ENCODE data around the gene METTL9.
A peak's percentile ranks its signal among the peaks of the same experiment; 100 is the strongest.
"Not testable (repeated sequence)": the region's sequence is repeated elsewhere in the genome, so short reads cannot be mapped to it uniquely, and the experiment has no call there.

The METTL9 gene

GRCh38 chr16:21599122-21600030, at the start of gene METTL9:
METTL9 (plus strand) TSS chr16:21599577; CDS start chr16:21599734, 157 bp downstream.
- peaks cover 8% of the 10 kb centered on the region for H3K4me1 ChIP-seq (ENCODE audit: insufficient read depth, poor library complexity, severe bottlenecking)
- ATAC-seq (ENCODE audit: low read depth) (peak; percentile 92), DNase-seq (ENCODE audit: low spot score) (peak; percentile 89)
- no peaks in the 10 kb centered on the region for H3K9me3 ChIP-seq (ENCODE audit: severe bottlenecking)
- H3K27me3 ChIP-seq (ENCODE audit: insufficient read depth, poor library complexity, severe bottlenecking): no peaks in the 10 kb centered on the region
- H3K27ac ChIP-seq (ENCODE audit: poor library complexity, severe bottlenecking): peak within 1 kb of the TSS; percentile 76
- H3K4me3 ChIP-seq (ENCODE audit: severe bottlenecking): peak within 1 kb of the TSS; percentile 98
- no peaks in the 10 kb centered on the region for H3K36me3 ChIP-seq (ENCODE audit: low read depth)
- TF ChIP-seq CTCF (IDR thresholded peaks at IDR 0.05; ENCODE audit: poor library complexity, severe bottlenecking): no peak

- not testable (repeated sequence) for H3K27me3 ChIP-seq (ENCODE audit: insufficient read depth, poor library complexity, severe bottlenecking); ATAC-seq (ENCODE audit: low read depth); H3K27ac ChIP-seq (ENCODE audit: poor library complexity, severe bottlenecking); H3K9me3 ChIP-seq (ENCODE audit: severe bottlenecking); H3K4me1 ChIP-seq (ENCODE audit: insufficient read depth, poor library complexity, severe bottlenecking); H3K4me3 ChIP-seq (ENCODE audit: severe bottlenecking); H3K36me3 ChIP-seq (ENCODE audit: low read depth); DNase-seq (ENCODE audit: low spot score)
Measured at GRCh38 chr16:21549975-21550374, 49.4 kb upstream of the METTL9 start.

- H3K4me3 ChIP-seq (ENCODE audit: severe bottlenecking); H3K27ac ChIP-seq (ENCODE audit: poor library complexity, severe bottlenecking); H3K4me1 ChIP-seq (ENCODE audit: insufficient read depth, poor library complexity, severe bottlenecking); ATAC-seq (ENCODE audit: low read depth); H3K27me3 ChIP-seq (ENCODE audit: insufficient read depth, poor library complexity, severe bottlenecking); H3K36me3 ChIP-seq (ENCODE audit: low read depth); DNase-seq (ENCODE audit: low spot score); H3K9me3 ChIP-seq (ENCODE audit: severe bottlenecking): not testable (repeated sequence)
Measured at GRCh38 chr16:21550435-21550834, 48.9 kb upstream of the METTL9 start.

GRCh38 chr16:21551076-21551475, 48.3 kb upstream of the METTL9 start:
- not testable (repeated sequence) for H3K36me3 ChIP-seq (ENCODE audit: low read depth)

GRCh38 chr16:21551600-21551999, 47.8 kb upstream of the METTL9 start:
- DNase-seq (ENCODE audit: low spot score): peak; percentile 33
- H3K27me3 ChIP-seq (ENCODE audit: insufficient read depth, poor library complexity, severe bottlenecking); H3K4me1 ChIP-seq (ENCODE audit: insufficient read depth, poor library complexity, severe bottlenecking); H3K36me3 ChIP-seq (ENCODE audit: low read depth); ATAC-seq (ENCODE audit: low read depth); H3K4me3 ChIP-seq (ENCODE audit: severe bottlenecking); H3K9me3 ChIP-seq (ENCODE audit: severe bottlenecking); H3K27ac ChIP-seq (ENCODE audit: poor library complexity, severe bottlenecking): not testable (repeated sequence)

More at GRCh38 chr16:21551076-21551475, 48.3 kb upstream of the METTL9 start:
- not testable (repeated sequence) for H3K4me3 ChIP-seq (ENCODE audit: severe bottlenecking); H3K4me1 ChIP-seq (ENCODE audit: insufficient read depth, poor library complexity, severe bottlenecking); DNase-seq (ENCODE audit: low spot score); ATAC-seq (ENCODE audit: low read depth); H3K27me3 ChIP-seq (ENCODE audit: insufficient read depth, poor library complexity, severe bottlenecking); H3K27ac ChIP-seq (ENCODE audit: poor library complexity, severe bottlenecking); H3K9me3 ChIP-seq (ENCODE audit: severe bottlenecking)

GRCh38 chr16:21553481-21554296, 45.7 kb upstream of the METTL9 start:
- H3K4me1 ChIP-seq (ENCODE audit: insufficient read depth, poor library complexity, severe bottlenecking); ATAC-seq (ENCODE audit: low read depth); H3K36me3 ChIP-seq (ENCODE audit: low read depth); H3K27me3 ChIP-seq (ENCODE audit: insufficient read depth, poor library complexity, severe bottlenecking); H3K27ac ChIP-seq (ENCODE audit: poor library complexity, severe bottlenecking); DNase-seq (ENCODE audit: low spot score); H3K9me3 ChIP-seq (ENCODE audit: severe bottlenecking); H3K4me3 ChIP-seq (ENCODE audit: severe bottlenecking): not testable (repeated sequence)

Measured in RWPE2 (cell line).